Sciatic nerve (tissue), 2 donors: ENCODE data around the gene KSR2. TPM values are rescaled to one million over a fixed set of nuclear protein-coding genes. Genes with fewer than 3 reads are reported as not detected.

ENCODE experiments used
- ATAC-seq: fragments of 200-7000 bp; cut with Tn5 transposase; one replicate; pipeline ENCODE4 v1.9.1; 2020; ENCODE audit warnings: mild to moderate bottlenecking, moderate library complexity
- DNase-seq: peaks from one replicate; pipeline ENCODE4 v3.0.0-alpha.2; 2020; ENCODE audit warnings: low spot score
- intact Hi-C: fragments of 100-400 bp; cut with DNase I; formaldehyde crosslinking; loops from one replicate; pipeline ENCODE4 v1.14.2; 2022
- total RNA-seq: library from RNA; stranded (reverse); fragmentation: NEBNext Ultra II Directional; extraction: Animal tissue kit (Norgen Biotek cat#: 25700); gene quantifications from one replicate; pipeline ENCODE4 v1.2.1, GENCODE V29; 2021
- donor health status: DM: no; HTN: no; CAD: no.
- donor health status: DM: no; HTN: no; CAD: no.

KSR2 gene
- total RNA-seq, 1 donor from 2014 or later, result not detected

- DNase-seq (no peak), ATAC-seq (no peak)
- intact Hi-C loops, result no loop called here
Measured at GRCh38 chr12:117972301-117972700, 3.5 kb upstream of the KSR2 start.

GRCh38 chr12:117970334-117970733 lies 1.5 kb upstream of the KSR2 start:
- intact Hi-C loops, result no loop called here
- DNase-seq, result no peak
- ATAC-seq, result no peak

- ATAC-seq (no peak), DNase-seq (no peak)
- intact Hi-C loops, result no loop called here
Measured at GRCh38 chr12:117968151-117968789, 520 bp downstream of the KSR2 start.

DNA sequence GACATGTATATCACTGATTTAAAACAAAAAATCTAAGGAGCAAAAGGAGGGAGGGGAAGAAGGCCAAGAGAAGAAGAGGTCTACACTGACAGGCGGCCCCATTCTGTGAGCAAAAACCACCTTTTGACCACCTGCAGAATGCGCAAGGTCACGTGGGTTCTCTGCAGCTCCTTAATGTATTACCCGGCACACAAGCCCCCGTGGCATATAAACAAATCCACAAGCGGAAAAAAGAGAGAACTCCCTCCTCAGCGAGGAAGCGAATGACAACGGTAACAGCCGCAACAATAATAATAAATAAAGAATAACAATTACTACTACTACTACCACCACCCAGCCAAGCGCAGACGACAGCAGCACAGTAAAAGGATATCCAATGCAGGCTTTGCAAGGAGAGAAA lies 1.3 kb downstream of the KSR2 start:
- DNase-seq, result no peak
- intact Hi-C loops, result no loop called here
- ATAC-seq, result no peak

DNA sequence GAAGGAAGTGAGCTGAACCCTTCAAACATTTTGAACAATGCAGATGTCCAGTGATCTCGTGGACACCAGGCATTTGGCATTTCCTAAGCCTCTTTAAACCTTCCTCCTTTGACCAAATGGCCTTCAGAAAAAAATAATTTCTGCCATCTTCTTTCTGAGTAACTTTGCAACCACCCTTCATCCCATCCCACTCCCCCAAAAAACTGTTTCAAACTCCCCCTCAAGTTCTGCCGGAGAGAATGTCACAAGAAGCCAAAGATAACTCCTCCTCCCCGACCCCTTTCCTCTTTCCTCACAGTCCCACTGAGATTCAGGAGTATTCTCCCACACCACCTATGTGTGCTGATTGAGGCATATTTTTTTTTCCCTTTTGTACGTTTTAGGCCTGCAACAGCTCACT lies 1.7 kb downstream of the KSR2 start:
- intact Hi-C loops, result no loop called here
- ATAC-seq, result no peak

DNA sequence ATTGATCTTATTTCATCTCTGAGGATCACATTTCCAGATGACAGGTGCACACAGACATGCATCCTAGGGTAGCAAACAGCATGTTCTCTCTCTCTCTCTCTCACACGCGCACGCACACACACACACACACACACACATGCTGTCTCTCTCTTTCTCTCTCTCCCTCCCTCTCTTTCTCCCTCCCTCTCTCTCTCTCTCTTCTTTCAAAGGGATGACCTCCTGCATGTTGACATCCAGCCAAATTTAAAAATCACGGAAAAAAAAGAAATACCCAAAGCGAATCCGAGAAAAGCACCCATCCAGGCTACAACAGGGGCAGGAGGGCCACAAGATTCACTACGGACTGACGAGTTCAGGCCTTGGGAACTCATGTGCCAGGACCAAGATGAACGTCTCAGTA lies 2.3 kb downstream of the KSR2 start:
- intact Hi-C loops, result no loop called here

More for the DNA sequence above, 1.7 kb downstream of the KSR2 start:
- DNase-seq, result no peak

GRCh38 chr12:117963836-117964235 lies 5.0 kb downstream of the KSR2 start:
- intact Hi-C loops, result no loop called here
- ATAC-seq, result no peak
- DNase-seq, result no peak

More for the DNA sequence above, 2.3 kb downstream of the KSR2 start:
- no peak for ATAC-seq
- DNase-seq, result no peak

- no peak for ATAC-seq
- intact Hi-C loops, result no loop called here
- DNase-seq, result no peak
Measured at GRCh38 chr12:117936722-117937484, 31.9 kb downstream of the KSR2 start.

DNA sequence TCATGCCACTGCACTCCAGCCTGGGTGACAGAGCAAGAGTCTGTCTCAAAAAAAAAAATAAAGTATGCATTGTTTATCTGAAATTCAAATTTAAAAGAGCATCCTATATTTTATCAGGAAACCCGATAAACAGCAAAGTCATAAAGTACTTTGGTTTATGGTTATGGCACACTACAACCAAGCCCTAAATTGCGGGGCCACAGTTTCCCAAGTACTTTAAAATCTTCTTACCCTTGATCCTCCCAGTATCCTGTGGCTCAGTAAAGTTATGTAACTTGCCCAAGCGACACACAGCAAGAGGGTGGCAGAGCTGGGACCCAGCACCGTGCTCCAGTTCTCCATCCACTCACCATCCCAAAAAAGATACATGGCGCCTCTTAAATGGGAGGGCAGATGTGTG lies 35.2 kb downstream of the KSR2 start:
- DNase-seq (no peak), ATAC-seq (no peak)
- intact Hi-C loops, result no loop called here

DNA sequence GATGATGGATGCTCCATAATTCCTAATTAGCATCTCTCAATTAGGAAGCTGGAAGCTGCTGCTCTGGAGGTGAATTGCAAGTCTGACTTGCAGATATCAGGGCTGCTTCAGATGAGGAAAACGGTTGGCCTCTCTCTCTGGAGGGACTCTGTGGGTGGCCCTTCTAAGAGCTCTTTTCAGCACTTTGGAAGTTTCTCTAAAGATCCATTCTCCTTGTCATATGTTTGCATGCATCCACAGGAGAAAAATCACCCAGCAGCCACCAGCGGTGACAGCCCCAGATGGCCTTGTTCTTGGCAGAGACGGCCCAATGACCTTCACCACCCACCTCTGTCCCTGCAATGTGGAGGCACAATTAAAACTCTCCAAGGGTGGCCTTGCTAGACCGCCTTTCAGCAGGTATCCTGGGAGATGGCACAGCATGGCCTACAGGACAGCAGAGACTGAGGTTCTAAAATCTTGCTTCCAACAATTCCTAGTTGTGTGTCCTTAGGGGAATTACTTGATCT lies 42.3 kb downstream of the KSR2 start:
- intact Hi-C loops, result no loop called here
- ATAC-seq (no peak), DNase-seq (no peak)

- DNase-seq (no peak), ATAC-seq (no peak)
- intact Hi-C loops, result no loop called here
Measured at GRCh38 chr12:117921929-117922777, 46.6 kb downstream of the KSR2 start.

DNA sequence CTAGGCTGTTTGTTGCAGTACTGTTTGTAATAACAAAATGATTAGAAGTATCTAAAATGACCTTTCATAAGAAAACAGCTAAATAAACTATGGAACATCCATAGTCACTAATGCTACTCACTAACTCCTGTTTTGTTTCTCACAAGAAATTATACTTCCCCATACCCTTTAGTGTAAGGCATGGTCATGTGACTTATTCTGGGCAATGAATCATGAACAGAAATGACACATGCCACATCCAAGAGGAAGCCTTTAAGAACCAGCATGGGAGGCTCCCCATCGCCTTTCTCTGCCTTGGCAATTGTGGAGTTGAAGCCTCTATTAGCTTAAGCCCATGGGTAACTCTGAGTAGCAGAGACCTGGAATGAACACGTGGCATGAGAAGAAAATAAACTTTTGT lies 49.3 kb downstream of the KSR2 start:
- ATAC-seq (no peak), DNase-seq (no peak)
- intact Hi-C loops, result no loop called here

DNA sequence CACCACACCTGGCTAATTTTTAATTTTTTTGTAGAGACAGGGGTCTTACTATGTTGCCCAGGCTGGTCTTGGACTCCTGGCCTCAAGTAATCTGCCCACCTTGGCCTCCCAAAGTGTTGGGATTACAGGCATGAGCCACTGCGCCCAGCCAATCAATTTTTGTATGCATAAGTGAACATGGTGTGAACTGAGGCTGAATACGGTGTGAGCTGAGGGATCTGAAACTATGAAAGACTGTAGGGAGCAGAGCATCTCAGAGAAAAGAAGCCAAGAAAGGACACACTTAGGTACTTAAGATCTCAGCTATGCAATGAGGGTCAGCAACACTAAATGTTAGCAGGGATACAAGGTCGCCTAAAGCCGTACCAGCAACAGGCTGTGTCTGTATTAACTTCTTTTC lies 54.1 kb downstream of the KSR2 start:
- ATAC-seq (no peak), DNase-seq (no peak)

GRCh38 chr12:117912756-117913155 lies 56.0 kb downstream of the KSR2 start:
- no peak for ATAC-seq
- no peak for DNase-seq
- intact Hi-C loops, result no loop called here

More for the DNA sequence above, 54.1 kb downstream of the KSR2 start:
- intact Hi-C loops, result no loop called here

DNA sequence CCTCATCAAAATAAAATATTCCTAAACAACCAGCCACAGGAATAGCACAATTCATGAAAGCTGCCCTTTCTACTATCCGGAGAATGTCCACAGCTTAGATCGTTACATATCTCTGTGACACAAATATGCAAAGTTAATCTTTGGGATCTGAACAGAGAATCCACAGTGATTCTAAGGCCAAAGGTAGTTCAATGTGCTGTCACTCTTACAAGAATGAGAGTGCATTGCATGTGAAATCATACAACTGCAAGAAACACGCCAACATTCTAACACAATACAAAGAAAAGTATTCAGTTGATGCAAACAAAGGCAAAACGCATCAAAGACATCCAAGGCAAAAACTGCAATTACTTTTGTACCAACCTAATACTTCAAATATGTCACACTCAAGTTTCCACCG lies 60.4 kb downstream of the KSR2 start:
- intact Hi-C loops, result no loop called here
- no peak for DNase-seq
- no peak for ATAC-seq

DNA sequence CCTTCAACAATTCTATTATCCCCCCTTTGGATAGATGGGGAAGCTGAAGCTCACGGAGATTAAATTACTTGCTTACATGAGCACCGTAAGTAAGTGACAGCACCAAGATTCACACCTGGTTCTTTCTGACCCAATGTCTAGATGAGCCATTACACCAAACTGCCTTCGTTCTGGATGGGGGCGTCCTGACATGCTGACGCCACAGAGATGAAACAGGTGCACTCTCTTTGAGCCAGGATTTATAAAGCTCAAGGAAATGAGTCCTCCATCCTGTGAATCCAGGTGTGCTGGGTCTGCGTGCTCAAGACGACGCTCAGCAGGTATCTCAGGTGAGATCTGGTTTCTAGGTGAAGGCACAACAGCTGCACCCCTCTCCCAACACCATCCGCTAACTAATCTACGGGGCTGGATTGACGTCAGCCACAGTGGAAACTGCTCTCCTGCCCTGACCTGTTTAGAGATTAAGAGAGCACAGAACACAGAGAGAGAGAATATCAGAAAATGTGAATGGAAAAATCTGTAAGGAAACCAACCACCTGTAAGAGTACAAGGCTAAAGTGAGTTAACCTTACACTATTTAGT lies 61.6 kb downstream of the KSR2 start:
- ATAC-seq (no peak), DNase-seq (no peak)
- intact Hi-C loops, result no loop called here

GRCh38 chr12:117904051-117904450 lies 64.7 kb downstream of the KSR2 start:
- DNase-seq (no peak), ATAC-seq (no peak)
- intact Hi-C loops, result no loop called here

DNA sequence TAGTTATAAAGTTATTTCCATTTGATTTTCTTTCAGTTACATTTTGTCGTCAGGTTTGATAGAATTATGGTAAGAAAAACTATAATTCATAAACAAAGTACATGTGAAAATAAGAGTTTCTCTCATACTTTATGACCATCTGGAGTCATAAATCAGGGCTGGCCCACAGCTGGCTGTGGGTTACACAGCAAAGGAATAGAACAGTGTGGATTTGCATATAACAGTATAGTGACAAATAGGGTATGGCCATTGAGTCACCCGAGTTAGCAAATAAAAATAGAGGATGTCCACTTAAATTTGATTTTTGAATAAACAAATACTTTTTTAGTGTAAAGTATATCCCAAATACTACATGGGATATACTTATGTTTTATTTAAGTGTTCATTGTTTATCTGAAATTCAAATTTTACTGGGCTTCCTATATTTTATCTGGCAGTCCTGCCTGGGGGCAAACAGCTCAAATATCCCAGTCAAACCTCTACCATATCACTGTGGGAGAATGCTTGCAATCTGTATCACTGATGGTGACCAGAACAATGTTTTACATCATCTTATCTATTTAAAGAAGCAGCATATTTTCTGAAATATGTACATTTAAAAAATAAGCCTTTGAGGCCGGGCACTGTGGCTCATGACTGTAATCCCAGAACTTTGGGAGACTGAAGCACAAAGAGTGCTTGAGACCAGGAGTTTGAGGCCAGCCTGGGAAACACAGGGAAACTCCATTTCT lies 65.5 kb downstream of the KSR2 start:
- no peak for ATAC-seq
- intact Hi-C loops, result no loop called here
- no peak for DNase-seq

GRCh38 chr12:117901631-117902030 lies 67.2 kb downstream of the KSR2 start:
- DNase-seq (no peak), ATAC-seq (no peak)
- intact Hi-C loops, result no loop called here
